GM19351 (cell line): ENCODE results near the gene RAG1.
"Not testable (repeated sequence)": the region's sequence is repeated elsewhere in the genome, so short reads cannot be mapped to it uniquely, and the experiment has no call there.

Source experiments
- ATAC-seq: cut with Tn5 transposase; IDR thresholded peaks from one replicate; pipeline ENCODE4 v1.9.1; 2021; ENCODE audit warnings: mild to moderate bottlenecking, moderate library complexity; ENCODE audit not compliant: unreplicated experiment

RAG1 gene

DNA sequence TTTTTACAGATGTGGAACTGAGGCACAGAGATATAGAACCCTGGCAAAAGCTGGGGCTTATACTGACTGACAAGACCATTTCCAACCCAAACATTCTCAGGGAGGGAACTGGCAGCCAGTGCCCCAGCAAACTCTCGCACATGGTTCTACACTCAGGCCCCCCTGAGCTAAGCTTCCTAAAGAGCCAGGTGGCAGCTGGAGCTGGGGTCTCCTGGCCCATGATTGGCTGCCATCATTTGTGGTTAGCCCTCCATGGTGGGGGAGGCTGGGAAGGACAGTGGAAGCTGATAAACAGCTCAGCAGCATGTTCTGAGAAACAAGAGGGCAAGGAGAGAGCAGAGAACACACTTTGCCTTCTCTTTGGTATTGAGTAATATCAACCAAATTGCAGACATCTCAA lies at the start of gene RAG1:
Gene RAG1, plus strand, starts transcription at position 314 of the 400 bp plus-strand sequence. CDS start 5,298 bp downstream, outside the sequence.
- no peak for ATAC-seq

GRCh38 chr11:36530840-36531239 lies 37.0 kb upstream of the RAG1 start:
- ATAC-seq = no peak

DNA sequence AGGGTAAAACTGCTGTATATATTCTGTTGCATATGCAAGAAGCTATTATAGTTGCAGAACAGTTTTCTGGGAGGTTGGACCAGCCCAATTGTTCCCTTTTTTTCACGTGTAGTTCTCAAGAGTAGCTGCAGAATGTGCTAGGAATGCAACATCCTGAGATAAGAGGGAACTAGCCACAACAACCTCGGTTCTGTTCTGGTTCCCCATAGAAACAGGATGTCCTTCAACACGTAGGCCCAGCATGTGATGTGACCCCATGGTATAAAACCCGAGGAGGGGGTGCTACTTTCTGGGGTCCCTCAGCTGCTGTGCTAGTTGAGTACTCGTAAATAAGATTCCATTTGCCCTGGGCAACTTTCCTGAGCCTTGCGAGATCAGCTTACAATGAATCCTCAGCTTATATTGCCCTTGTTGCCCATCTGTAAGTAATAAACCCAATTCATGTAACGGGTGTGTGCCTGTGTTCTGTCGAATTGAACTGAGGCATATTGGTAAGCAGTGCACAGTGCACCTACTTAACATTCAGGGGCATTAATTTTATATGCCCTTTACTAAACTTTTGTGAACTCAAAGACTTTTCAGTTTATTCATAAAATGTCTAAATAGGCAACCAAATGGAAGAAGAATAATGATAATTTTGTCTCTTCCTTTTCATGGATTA lies 34.7 kb upstream of the RAG1 start:
- ATAC-seq = no peak

DNA sequence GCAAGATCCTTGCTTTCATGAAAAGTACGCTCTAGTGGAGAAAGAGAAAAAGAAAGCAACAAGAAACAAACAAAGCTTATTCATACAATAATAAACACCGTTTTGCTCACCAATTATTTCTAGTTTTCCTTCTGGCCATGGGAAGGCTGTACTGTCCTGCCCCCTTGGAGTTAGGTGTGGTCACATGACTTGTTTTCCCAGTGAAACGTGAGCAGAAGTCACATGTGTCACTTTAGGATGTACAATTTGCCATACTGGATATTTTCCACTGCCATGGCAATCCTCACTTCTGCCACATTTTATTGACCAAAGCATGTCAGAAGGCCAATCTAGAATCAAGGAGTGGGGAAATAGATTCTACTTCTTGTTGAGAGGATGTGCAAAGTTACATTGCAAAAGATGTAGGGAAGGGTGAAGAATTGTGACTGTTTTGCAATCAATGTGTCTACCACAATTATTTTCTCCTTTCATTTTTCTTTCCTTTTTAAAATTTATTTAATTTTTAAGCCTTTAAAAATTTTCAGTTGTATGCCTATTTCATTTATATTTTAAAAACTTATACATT lies 33.4 kb upstream of the RAG1 start:
- no peak for ATAC-seq

DNA sequence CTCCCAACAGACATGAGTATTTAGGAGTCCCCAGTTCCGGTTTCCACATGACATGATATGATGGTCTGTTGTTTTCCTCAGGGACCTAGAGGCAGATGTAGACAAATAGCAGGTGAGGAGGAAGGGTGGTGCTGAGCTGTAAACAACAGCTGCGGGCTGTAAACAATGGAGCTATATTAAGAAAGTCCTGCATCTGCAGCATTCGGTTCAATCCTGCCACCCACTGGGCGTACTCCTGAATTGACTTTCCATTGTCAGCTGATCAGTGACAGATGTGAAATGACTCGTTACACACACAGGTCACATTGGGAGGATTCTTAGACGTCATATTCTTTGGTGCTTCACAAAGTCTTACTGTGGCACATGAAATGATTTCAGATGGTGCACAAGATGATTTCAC lies 26.8 kb upstream of the RAG1 start:
- ATAC-seq = peak; percentile 100

DNA sequence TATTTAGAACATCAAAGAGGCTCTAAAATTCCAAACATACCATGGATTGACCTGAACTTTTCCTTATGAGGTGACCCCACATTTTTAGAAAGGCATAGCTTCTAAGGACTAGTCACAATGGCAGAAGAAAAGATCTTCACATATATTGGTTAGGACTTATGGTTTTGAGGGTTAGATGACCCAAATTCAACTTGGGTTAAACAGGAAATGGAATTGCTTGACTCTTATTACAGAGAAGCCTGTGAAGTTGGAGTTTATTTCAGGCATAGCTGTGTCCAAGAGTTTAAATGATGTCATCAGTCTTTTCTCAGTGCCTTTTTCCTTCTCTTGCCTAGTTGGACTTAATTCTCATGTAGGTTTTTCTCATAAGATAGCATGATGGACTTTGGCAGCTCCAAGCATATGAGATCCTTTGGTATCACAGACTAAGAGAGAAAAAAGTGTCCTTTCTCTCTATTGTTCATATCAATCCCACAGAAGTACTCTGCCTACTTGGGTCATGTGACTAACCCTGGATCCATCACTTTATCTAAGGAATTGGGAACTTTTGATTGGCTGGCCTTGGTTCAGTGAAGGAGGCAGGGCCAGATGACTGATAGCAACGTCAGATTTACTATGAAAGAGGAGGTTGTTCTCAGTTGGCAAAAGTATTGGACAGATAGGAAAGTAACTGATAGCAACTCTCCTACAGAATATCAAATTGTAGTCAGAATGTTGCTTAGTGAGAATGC lies 17.3 kb upstream of the RAG1 start:
- no peak for ATAC-seq

DNA sequence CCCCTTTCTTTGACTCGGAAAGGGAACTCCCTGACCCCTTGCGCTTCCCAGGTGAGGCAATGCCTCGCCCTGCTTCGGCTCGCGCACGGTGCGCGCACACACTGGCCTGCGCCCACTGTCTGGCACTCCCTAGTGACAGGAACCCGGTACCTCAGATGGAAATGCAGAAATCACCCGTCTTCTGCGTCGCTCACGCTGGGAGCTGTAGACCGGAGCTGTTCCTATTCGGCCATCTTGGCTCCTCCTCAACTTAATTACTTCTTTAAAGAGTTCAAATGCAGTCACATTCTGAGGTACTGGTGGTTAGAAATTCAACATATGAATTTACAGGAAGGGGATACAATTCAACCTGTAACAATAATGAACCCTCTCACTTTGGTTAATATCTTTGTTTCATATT lies 10.4 kb upstream of the RAG1 start:
- not testable (repeated sequence) for ATAC-seq

DNA sequence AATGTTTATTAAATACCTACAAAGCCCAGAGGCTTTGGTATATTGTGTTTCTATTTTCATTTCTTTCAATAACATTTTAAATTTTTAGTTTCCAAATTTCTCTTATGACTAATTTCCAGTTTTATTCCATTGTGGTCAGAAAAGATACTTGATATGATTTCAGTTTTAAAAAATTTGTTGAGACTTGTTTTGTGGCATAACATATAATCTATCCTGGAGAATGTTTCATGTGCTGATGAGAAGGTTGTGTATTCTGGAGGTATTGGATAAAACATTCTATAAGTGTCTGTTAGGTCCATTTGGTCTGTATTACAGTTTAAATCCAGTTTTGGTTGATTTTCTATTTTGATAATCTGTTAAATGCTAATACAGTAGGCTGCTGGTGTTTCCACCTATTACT lies 9.8 kb upstream of the RAG1 start:
- ATAC-seq = no peak

- ATAC-seq = peak; percentile 98
Observed at GRCh38 chr11:36558571-36559413, 9.0 kb upstream of the RAG1 start.

GRCh38 chr11:36564376-36565030 lies 3.3 kb upstream of the RAG1 start:
- peak; percentile 72 for ATAC-seq

DNA sequence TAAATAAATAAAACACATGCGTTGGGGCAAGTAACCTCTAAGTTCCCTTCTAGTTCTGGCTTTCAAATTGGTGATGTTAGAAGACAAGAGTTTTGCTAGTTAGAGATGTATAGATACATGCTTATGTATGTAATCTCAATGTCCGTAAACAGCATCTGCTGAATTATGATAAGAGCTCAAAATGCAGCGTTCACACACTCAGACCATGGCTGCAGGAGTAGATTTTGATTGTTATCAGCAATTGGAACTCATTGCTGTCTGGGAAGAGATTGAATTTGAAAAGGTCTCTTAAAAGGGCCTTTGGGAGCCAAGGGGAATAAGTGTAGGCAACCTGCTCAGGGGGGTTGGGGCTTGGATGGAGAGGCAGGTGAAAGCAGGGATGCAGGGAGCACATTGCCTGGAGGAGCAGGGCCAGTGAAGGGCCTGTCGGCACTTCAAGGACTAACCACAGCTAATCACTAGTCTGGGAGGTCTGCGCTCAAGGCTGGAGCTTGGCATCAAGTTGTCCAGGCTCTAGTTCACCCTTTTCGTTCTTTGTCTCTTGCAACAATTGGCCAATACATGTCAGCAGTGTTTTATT lies 2.7 kb upstream of the RAG1 start:
- ATAC-seq = no peak

DNA sequence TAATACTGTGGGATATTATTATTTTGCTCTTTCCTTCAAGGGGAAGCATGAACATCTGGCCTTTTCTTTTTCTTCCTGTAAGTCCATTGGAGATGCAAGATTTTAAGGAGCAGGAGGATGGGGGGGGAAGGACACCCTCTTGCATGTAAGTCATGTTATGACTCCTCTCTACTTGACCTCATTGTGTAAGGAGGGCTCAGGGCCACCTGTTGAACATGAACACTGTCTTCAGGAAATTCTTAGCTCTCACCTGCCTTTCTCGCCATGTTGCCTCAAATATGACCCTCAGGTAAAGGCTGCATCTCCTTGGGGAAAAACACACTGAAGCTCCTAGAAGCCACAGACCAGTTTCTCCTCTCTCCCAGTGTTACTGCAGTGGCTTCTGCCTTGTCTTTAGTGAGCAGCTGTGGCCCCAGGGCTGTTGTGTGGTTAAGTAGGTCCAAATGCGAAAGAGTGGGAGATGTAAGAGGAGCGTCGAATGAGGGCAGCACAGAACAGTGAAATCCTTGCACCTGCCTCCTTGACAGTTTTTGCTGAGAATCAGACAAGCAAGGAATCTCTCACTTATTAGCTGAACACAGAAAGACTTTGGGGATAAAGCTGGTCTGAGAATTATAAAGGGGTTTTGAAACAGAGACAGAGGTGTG lies 1.3 kb upstream of the RAG1 start:
- ATAC-seq = peak; percentile 54

DNA sequence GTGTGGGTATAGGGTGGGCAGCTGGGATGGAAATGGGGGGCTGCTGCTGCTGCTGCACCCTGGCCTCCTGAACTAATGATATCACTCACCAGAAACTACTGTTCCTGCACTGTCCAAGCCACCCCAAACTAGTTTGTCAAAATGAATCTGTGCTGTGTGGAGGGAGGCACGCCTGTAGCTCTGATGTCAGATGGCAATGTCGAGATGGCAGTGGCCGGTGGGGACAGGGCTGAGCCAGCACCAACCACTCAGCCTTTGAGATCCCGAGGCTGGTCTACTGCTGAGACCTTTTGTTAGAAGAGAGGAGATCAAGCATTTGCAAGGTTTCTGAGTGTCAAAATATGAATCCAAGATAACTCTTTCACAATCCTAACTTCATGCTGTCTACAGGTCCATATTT lies 1.3 kb downstream of the RAG1 start:
- ATAC-seq = no peak

- no peak for ATAC-seq
Observed at GRCh38 chr11:36574486-36574885, 6.7 kb downstream of the RAG1 start.

- no peak for ATAC-seq
Observed at GRCh38 chr11:36577373-36577772, 9.6 kb downstream of the RAG1 start.

GRCh38 chr11:36577859-36578258 lies 10.1 kb downstream of the RAG1 start:
- ATAC-seq = no peak

DNA sequence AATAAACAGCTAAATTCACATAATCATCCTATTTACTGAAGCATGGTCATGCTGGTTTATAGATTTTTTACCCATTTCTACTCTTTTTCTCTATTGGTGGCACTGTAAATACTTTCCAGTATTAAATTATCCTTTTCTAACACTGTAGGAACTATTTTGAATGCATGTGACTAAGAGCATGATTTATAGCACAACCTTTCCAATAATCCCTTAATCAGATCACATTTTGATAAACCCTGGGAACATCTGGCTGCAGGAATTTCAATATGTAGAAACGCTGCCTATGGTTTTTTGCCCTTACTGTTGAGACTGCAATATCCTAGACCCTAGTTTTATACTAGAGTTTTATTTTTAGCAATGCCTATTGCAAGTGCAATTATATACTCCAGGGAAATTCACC lies 10.7 kb downstream of the RAG1 start:
- no peak for ATAC-seq

- no peak for ATAC-seq
Observed at GRCh38 chr11:36581536-36581935, 13.7 kb downstream of the RAG1 start.

GRCh38 chr11:36583667-36584066 lies 15.9 kb downstream of the RAG1 start:
- no peak for ATAC-seq

GRCh38 chr11:36586543-36586942 lies 18.7 kb downstream of the RAG1 start:
- ATAC-seq = peak; percentile 94
